T-helper 2 cell treated with Interferon-gamma antibody and Interleukin-4, amounts not matched to agents 5 μg/mL and 100 μg/mL, for 36 hours (primary cell): ENCODE results near the gene NDUFAF8.

ENCODE experiments used
- DNase-seq: peaks from one replicate; pipeline ENCODE4 v3.0.0; 2021; ENCODE audit warnings: low spot score
- H3K27ac Mint-ChIP-seq: one replicate; pipeline ENCODE4 v1.8.0; 2021; ENCODE audit warnings: mild to moderate bottlenecking, mixed read lengths
- H3K27me3 Mint-ChIP-seq: one replicate; pipeline ENCODE4 v1.8.0; 2021; ENCODE audit warnings: low read depth, mixed read lengths
- H3K36me3 Mint-ChIP-seq: one replicate; pipeline ENCODE4 v1.8.0; 2021; ENCODE audit warnings: low read depth, mixed read lengths
- H3K4me1 Mint-ChIP-seq: one replicate; pipeline ENCODE4 v1.8.0; 2021; ENCODE audit warnings: low read depth, mixed read lengths
- H3K4me3 Mint-ChIP-seq: one replicate; pipeline ENCODE4 v1.8.0; 2022; ENCODE audit warnings: mild to moderate bottlenecking, moderate library complexity, mixed read lengths
- H3K9me3 Mint-ChIP-seq: one replicate; pipeline ENCODE4 v1.8.0; 2021; ENCODE audit warnings: mixed read lengths

Gene NDUFAF8

GRCh38 chr17:81265576-81265975 is 26.5 kb downstream of the NDUFAF8 start:
- Mint-ChIP-seq H3K9me3 (no peaks in the 10 kb centered on the region), H3K4me3 (no peak overlapping the region), H3K4me1 (no peaks in the 10 kb centered on the region), H3K27me3 (no peaks in the 10 kb centered on the region), H3K36me3 (peaks cover 35% of the 10 kb centered on the region), H3K27ac (no peak overlapping the region)
- DNase-seq = no peak

GRCh38 chr17:81267390-81268067 is 28.4 kb downstream of the NDUFAF8 start:
- Mint-ChIP-seq H3K36me3 (peaks cover 38% of the 10 kb centered on the region), H3K27ac (no peak overlapping the region), H3K9me3 (no peaks in the 10 kb centered on the region), H3K4me1 (no peaks in the 10 kb centered on the region), H3K27me3 (no peaks in the 10 kb centered on the region), H3K4me3 (no peak overlapping the region)
- no peak for DNase-seq

- Mint-ChIP-seq H3K27ac (no peak overlapping the region), H3K27me3 (no peaks in the 10 kb centered on the region), H3K4me1 (peaks cover 2% of the 10 kb centered on the region), H3K9me3 (no peaks in the 10 kb centered on the region), H3K36me3 (peaks cover 43% of the 10 kb centered on the region), H3K4me3 (no peak overlapping the region)
- no peak for DNase-seq
Measured at GRCh38 chr17:81270279-81270678, 31.2 kb downstream of the NDUFAF8 start.

- Mint-ChIP-seq H3K4me3 (no peak overlapping the region), H3K9me3 (no peaks in the 10 kb centered on the region), H3K36me3 (peaks cover 40% of the 10 kb centered on the region)
Measured at GRCh38 chr17:81271226-81271625, 32.1 kb downstream of the NDUFAF8 start.

GRCh38 chr17:81272616-81273015 is 33.5 kb downstream of the NDUFAF8 start:
- H3K27me3 Mint-ChIP-seq = no peaks in the 10 kb centered on the region
- no peak for DNase-seq
- peaks cover 46% of the 10 kb centered on the region for H3K36me3 Mint-ChIP-seq
- H3K9me3 Mint-ChIP-seq = no peaks in the 10 kb centered on the region
- H3K27ac Mint-ChIP-seq = peak overlapping the region; percentile 1
- H3K4me3 Mint-ChIP-seq = no peak overlapping the region
- H3K4me1 Mint-ChIP-seq = peaks cover 2% of the 10 kb centered on the region

More at GRCh38 chr17:81271226-81271625, 32.1 kb downstream of the NDUFAF8 start:
- no peak for DNase-seq
- H3K4me1 Mint-ChIP-seq = peaks cover 2% of the 10 kb centered on the region
- no peaks in the 10 kb centered on the region for H3K27me3 Mint-ChIP-seq
- no peak overlapping the region for H3K27ac Mint-ChIP-seq

- DNase-seq = no peak
- Mint-ChIP-seq H3K4me3 (no peak overlapping the region), H3K27ac (no peak overlapping the region), H3K36me3 (peaks cover 39% of the 10 kb centered on the region), H3K4me1 (peaks cover 2% of the 10 kb centered on the region), H3K9me3 (no peaks in the 10 kb centered on the region), H3K27me3 (no peaks in the 10 kb centered on the region)
Measured at GRCh38 chr17:81273698-81274470, 34.8 kb downstream of the NDUFAF8 start.

- H3K4me3 Mint-ChIP-seq = no peak overlapping the region
- no peak overlapping the region for H3K27ac Mint-ChIP-seq
- peaks cover 2% of the 10 kb centered on the region for H3K4me1 Mint-ChIP-seq
- H3K27me3 Mint-ChIP-seq = no peaks in the 10 kb centered on the region
- H3K9me3 Mint-ChIP-seq = no peaks in the 10 kb centered on the region
- H3K36me3 Mint-ChIP-seq = peaks cover 37% of the 10 kb centered on the region
- no peak for DNase-seq
Measured at GRCh38 chr17:81274471-81274855, 35.3 kb downstream of the NDUFAF8 start.

GRCh38 chr17:81276781-81277180 is 37.7 kb downstream of the NDUFAF8 start:
- Mint-ChIP-seq H3K27ac (no peak overlapping the region), H3K36me3 (peaks cover 41% of the 10 kb centered on the region), H3K4me1 (peaks cover 2% of the 10 kb centered on the region), H3K9me3 (no peaks in the 10 kb centered on the region), H3K4me3 (no peak overlapping the region), H3K27me3 (no peaks in the 10 kb centered on the region)
- no peak for DNase-seq

GRCh38 chr17:81277421-81277820 is 38.3 kb downstream of the NDUFAF8 start:
- no peak overlapping the region for H3K4me3 Mint-ChIP-seq
- no peaks in the 10 kb centered on the region for H3K9me3 Mint-ChIP-seq
- H3K27me3 Mint-ChIP-seq = no peaks in the 10 kb centered on the region
- DNase-seq = no peak
- H3K27ac Mint-ChIP-seq = no peak overlapping the region
- H3K36me3 Mint-ChIP-seq = peaks cover 43% of the 10 kb centered on the region
- peaks cover 2% of the 10 kb centered on the region for H3K4me1 Mint-ChIP-seq

GRCh38 chr17:81277946-81278693 is 39.0 kb downstream of the NDUFAF8 start:
- Mint-ChIP-seq H3K9me3 (no peaks in the 10 kb centered on the region), H3K27ac (no peak overlapping the region), H3K27me3 (no peaks in the 10 kb centered on the region), H3K4me3 (no peak overlapping the region), H3K36me3 (peaks cover 38% of the 10 kb centered on the region), H3K4me1 (no peaks in the 10 kb centered on the region)
- DNase-seq = no peak

GRCh38 chr17:81278831-81279230 is 39.7 kb downstream of the NDUFAF8 start:
- H3K9me3 Mint-ChIP-seq = no peaks in the 10 kb centered on the region
- no peak for DNase-seq
- no peaks in the 10 kb centered on the region for H3K4me1 Mint-ChIP-seq
- H3K4me3 Mint-ChIP-seq = no peak overlapping the region
- H3K36me3 Mint-ChIP-seq = peaks cover 33% of the 10 kb centered on the region
- no peaks in the 10 kb centered on the region for H3K27me3 Mint-ChIP-seq
- H3K27ac Mint-ChIP-seq = no peak overlapping the region

- Mint-ChIP-seq H3K27ac (no peak overlapping the region), H3K4me1 (peaks cover 2% of the 10 kb centered on the region), H3K36me3 (peaks cover 38% of the 10 kb centered on the region), H3K4me3 (no peak overlapping the region), H3K9me3 (no peaks in the 10 kb centered on the region), H3K27me3 (no peaks in the 10 kb centered on the region)
- DNase-seq = no peak
Measured at GRCh38 chr17:81279278-81280275, 40.5 kb downstream of the NDUFAF8 start.

- no peaks in the 10 kb centered on the region for H3K9me3 Mint-ChIP-seq
- no peak overlapping the region for H3K27ac Mint-ChIP-seq
- no peaks in the 10 kb centered on the region for H3K27me3 Mint-ChIP-seq
- peaks cover 10% of the 10 kb centered on the region for H3K4me1 Mint-ChIP-seq
- DNase-seq = no peak
- H3K36me3 Mint-ChIP-seq = peaks cover 46% of the 10 kb centered on the region
- H3K4me3 Mint-ChIP-seq = no peak overlapping the region
Measured at GRCh38 chr17:81280571-81280970, 41.5 kb downstream of the NDUFAF8 start.
